Measurements from ENCODE around the gene SCLT1. TPM values are rescaled to one million over a fixed set of nuclear protein-coding genes. Genes with fewer than 3 reads are reported as not detected.

SCLT1 gene
- total and polyA plus RNA-seq, 2 of the 4 experiments (the other 2 are of a cell fraction), result 4.9 to 7.7 TPM

GRCh38 chr4:128871948-128872347 lies 221.4 kb downstream of the SCLT1 start:
- dilution Hi-C loops (cut with HindIII; ENCODE audit: low sequenced_read_pairs, unreplicated experiment) (no loop called here), in situ Hi-C loops (cut with MboI; ENCODE audit: low sequenced_read_pairs) (loop anchor here (10.0 kb wide), 1 partner anchor 223 kb away; the partner anchor contains the start of genes C4orf33 and SCLT1), intact Hi-C loops (cut with micrococcal nuclease) (loop anchor here (2.0 to 10.0 kb wide), 2 partner anchors 221 to 473 kb away; partner anchors contain the start of gene SCLT1)
- TF ChIP-seq ELK1 (IDR thresholded peaks at IDR 0.05; ENCODE audit: borderline replicate concordance, low read depth, low read length) (0 out of 2 replicates have a peak, but pooled peaks have one; percentile 46), POLR2A (IDR thresholded peaks at IDR 0.05; ENCODE audit: low read depth, low read length) (no peak), MAZ (IDR thresholded peaks at IDR 0.05; ENCODE audit: borderline replicate concordance, low read depth, low read length) (peak; percentile 72; the same call in 1 of the 2 replicates), MXI1 (IDR thresholded peaks at IDR 0.05; ENCODE audit: borderline replicate concordance, low read depth, low read length) (no peak), RAD21 (IDR thresholded peaks at IDR 0.05; ENCODE audit: low read length) (peak; percentile 9; the same call in 1 of the 2 replicates), CTCF (conservative IDR thresholded peaks at IDR 0.05; ENCODE audit: low read depth, low read length) (no peak), CEBPB (IDR thresholded peaks at IDR 0.05; ENCODE audit: low read depth, low read length) (peak; percentile 97), CHD1 (IDR thresholded peaks at IDR 0.05; ENCODE audit: low read depth, low read length) (peak; percentile 91; the same call in 1 of the 2 replicates), BHLHE40 (IDR thresholded peaks at IDR 0.05; ENCODE audit: low read depth, low read length) (peak; percentile 68), FOS (IDR thresholded peaks at IDR 0.05; ENCODE audit: low read depth, low read length) (peak; percentile 100), RFX5 (IDR thresholded peaks at IDR 0.05; ENCODE audit: low read depth, low read length) (no peak), MAFK (IDR thresholded peaks at IDR 0.05; ENCODE audit: low read depth, low read length) (peak; percentile 64), USF2 (IDR thresholded peaks at IDR 0.05; ENCODE audit: low read depth, low read length) (no peak), RCOR1 (IDR thresholded peaks at IDR 0.05; ENCODE audit: insufficient replicate concordance, low read length) (peak; percentile 84), NFE2L2 (IDR thresholded peaks at IDR 0.05; ENCODE audit: low read depth, low read length) (peak; percentile 73), SMC3 (IDR thresholded peaks at IDR 0.05; ENCODE audit: low read depth, low read length) (no peak)
- Histone ChIP-seq H2BK5ac (ENCODE audit: low read depth, low read length, poor library complexity, severe bottlenecking) (peak overlapping the region; percentile 99), H3K27me3 (ENCODE audit: control insufficient read depth, insufficient read depth, low read length) (no peaks in the 10 kb centered on the region), H2AFZ (replicated peaks; ENCODE audit: low read length, poor library complexity) (peak overlapping the region; percentile 66), H4K5ac (ENCODE audit: low read depth, low read length) (peak overlapping the region; percentile 81), H3K18ac (ENCODE audit: low read depth, low read length) (peak overlapping the region; percentile 73), H3K14ac (replicated peaks; ENCODE audit: low read depth, low read length) (peak overlapping the region; percentile 91), H3K4me2 (ENCODE audit: low read depth, low read length) (peak overlapping the region; percentile 47), H3K23ac (ENCODE audit: low read depth, low read length) (peak overlapping the region; percentile 76; the same call in 1 of the 2 replicates), H2AK9ac (replicated peaks; ENCODE audit: low read depth, low read length, poor library complexity) (no peak overlapping the region), H3K36me3 (ENCODE audit: control insufficient read depth, insufficient read depth, low read length) (peaks cover 20% of the 10 kb centered on the region), H3K4me1 (ENCODE audit: control insufficient read depth, insufficient read depth, low read length) (peaks cover 12% of the 10 kb centered on the region), H3K56ac (ENCODE audit: extremely low read depth, insufficient read depth, low read length) (peak overlapping the region; percentile 93), H4K20me1 (ENCODE audit: insufficient read depth, low read length) (no peaks in the 10 kb centered on the region), H2BK15ac (ENCODE audit: low read depth, low read length) (peak overlapping the region; percentile 94; the same call in 1 of the 3 replicates), H3K9ac (ENCODE audit: low read depth, low read length) (peak overlapping the region; percentile 57; the same call in 1 of the 2 replicates), H2BK120ac (ENCODE audit: low read depth, low read length) (peak overlapping the region; percentile 94), H4K8ac (ENCODE audit: low read depth in 2 of 2, low read length in 2 of 2) (peak overlapping the region; percentile 92 to 95), H3K4ac (ENCODE audit: low read depth, low read length) (peak overlapping the region; percentile 97), H2AK5ac (ENCODE audit: low read depth, low read length) (peak overlapping the region; percentile 98), H3K27ac (ENCODE audit: insufficient read depth, low read length) (peak overlapping the region; percentile 96), H4K91ac (ENCODE audit: insufficient read depth, low read depth, low read length) (peak overlapping the region; percentile 95), H3K79me1 (ENCODE audit: low read depth in 1 of 2, low read length in 2 of 2) (peaks cover 16 to 33% of the 10 kb centered on the region in 2 experiments), H3K9me1 (ENCODE audit: insufficient read depth, low read length) (peaks cover 7% of the 10 kb centered on the region; the same call in 1 of the 2 replicates), H2BK20ac (ENCODE audit: low read depth, low read length) (peak overlapping the region; percentile 97), H3K9me3 (ENCODE audit: control insufficient read depth, insufficient read depth, low read length) (no peaks in the 10 kb centered on the region), H3K4me3 (ENCODE audit: insufficient read depth, low read depth, low read length) (no peak overlapping the region)
- WGBS, 2 experiments (ENCODE audit: extremely low coverage in 2 of 2, insufficient read length in 1 of 2), result no CpG with 5 or more reads among the region's 9 CpGs
- BruUV-seq (replicated peaks), result no TSS peak
- DNase-seq (peak; percentile 99), ATAC-seq (ENCODE audit: low read depth) (peak; percentile 95)
- ChIA-PET CTCF (no interaction called here), POLR2A (ENCODE audit: unreplicated experiment) (no interaction called here)
